HL-60/S4 treated with phorbol 12-myristate 13-acetate at 8.2 ng/mL for 4 days and 3 days (cell line): ENCODE data around the gene CARD19.

ENCODE experiments used
- in situ Hi-C: fragments of 300-500 bp; cut with MboI; formaldehyde crosslinking; loops from 2 replicates; pipeline ENCODE4 v1.15.0; 2022; ENCODE audit warnings: low sequenced_read_pairs

Gene CARD19

DNA sequence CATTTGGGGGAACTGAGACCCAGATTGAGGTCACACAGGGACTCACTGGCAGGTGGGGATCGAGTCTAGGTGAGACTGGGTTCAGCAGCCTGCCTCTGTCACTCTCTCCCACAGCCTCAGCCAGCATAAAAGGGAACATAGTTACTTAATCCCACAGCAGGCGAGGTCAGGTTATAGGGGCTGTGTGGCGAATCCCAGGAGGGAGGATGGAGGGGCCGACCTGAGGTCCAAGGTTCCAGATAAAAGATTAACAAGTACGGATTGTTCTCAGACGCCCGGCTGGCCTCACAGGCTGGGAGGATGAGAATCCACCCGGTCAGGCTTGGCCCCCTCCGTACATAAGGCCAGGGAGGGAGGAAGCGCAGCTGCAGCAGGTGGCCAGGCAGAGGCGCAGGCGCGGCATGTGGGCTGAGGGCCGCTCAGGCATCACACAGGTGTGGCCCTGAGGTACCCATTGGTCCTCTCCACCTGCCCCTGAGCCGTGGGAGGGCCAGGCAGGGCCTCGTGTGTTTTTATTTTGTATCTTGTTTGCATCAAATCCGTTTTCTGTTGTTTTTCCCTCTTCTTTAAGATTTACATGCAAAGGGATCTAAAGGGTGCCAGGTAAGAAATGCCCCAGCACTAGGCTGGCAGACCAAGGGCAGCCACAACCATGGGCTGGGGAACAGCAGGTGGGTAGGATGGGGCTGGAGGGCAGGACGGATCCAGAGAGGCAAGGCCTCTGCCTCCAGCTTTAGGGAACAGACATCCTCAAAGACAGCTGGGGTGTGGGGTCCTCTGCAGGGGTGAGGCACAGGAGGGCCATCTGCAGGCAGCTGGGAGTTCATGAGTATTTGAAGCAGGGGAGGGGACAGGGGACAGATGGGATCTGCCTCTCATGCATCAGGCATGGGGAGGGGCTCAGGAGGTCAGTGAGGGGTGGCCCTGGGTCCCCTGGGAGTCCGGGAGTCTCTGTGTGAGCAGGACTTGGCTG lies 33.9 kb upstream of the CARD19 start:
- in situ Hi-C loops: no loop called here

DNA sequence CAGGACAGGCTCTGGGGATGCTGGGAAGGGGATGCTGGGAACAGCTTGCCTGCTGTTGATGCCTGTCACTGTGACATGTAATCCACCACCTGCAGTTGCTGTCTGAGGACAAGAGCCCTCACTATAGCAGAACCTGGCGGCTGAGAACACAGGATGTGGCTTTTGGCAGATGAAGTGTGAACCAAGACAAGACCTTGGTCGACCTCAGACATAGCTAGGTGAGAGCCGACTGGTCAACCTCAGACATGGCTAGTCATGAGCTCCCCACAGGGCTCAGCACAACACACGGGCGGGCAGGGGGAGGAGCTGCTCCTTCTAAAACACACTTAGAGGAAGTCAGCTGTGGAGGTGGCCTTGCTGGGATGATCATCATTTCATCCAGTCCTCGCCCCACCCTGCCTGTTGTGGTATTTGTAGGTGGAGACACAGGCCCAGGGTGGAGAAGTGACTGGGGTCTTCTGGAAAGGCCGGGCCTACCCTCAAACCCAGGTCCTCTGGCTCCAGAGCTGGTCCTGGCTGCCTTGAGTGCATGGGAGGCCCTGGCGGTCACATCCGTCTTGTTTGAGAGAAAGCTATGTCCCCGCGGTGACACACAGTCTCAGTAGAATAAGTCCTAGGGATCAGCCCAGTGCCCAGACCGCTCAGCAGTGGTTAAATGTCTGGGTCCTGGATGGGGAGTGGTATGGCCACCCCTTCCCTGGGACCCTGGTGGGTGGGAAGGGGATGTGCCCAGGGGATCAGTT lies 31.5 kb upstream of the CARD19 start:
- in situ Hi-C loops: no loop called here

DNA sequence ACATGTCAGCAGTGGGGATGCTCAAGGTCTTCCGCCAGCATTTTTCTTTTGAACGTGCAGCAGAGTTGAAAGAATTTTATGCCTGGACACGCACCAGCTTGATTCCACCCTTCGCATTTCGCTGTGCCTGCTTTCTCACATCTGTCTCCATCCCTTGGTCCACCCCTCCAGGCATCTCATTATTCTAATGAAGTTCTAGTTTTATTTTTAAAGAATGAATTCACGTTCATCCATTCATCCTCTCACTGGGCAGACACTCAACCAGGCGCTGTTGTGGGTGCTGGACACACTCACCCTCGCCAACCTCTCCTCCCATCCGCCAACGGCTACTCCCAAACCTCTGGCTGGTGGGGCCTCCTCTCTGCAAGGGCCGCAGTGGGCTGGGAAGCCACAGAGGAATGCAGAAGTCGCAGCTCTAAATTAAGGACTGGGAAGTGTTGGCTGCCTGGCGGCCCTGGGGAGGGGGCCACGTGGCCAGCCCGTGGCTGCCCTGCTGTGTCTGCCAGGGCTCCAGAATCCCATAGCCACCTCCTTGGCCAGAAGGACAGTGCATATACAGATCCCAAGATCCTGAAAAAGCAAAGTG lies 30.8 kb upstream of the CARD19 start:
- in situ Hi-C loops: no loop called here

DNA sequence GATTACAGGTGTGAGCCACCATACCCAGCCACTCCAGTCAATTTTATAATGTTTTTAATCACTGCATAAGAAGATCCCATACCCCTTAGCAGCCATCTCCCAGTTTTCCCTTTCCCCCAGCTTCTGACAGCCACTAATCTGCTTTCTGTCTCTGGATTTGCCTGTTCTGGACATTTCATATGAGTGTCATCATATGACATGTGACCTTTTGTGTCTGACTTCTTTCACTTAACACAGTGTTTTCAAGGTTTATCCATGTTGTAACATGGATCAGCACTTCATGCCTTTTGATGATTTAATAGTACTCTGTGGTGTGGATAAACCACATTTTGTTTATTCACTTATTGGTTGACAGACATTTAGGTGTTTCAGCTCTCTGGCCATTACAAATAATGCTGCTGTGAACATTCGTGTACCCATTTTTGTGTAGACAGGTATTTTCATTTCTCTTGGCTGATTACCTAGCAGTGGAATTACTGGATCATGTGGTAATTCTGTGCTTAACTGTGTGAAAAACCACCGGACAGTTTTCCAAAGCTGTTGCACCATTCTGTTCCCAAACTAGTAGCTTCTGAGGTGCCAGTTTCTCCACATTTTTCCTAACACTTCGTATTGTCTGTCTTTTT lies 28.9 kb upstream of the CARD19 start:
- in situ Hi-C loops: no loop called here

DNA sequence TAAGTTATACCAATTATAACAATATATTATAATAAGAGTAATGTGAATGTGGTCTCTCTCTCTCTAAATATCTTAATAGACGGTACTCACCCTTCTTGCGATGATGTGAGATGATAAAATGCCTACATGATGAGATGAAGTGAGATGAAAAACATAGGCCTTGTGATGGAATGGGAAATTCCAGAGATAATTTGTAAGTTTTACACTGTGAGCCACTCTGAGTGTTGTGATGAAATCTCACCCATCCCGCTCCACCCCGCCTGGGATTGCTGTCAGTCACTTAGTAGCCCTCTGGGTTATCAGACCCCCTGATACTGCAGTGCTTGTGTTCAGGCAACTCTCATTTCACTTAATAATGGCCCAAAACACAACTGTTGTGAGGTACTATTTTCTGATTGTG lies 27.1 kb upstream of the CARD19 start:
- in situ Hi-C loops: no loop called here

DNA sequence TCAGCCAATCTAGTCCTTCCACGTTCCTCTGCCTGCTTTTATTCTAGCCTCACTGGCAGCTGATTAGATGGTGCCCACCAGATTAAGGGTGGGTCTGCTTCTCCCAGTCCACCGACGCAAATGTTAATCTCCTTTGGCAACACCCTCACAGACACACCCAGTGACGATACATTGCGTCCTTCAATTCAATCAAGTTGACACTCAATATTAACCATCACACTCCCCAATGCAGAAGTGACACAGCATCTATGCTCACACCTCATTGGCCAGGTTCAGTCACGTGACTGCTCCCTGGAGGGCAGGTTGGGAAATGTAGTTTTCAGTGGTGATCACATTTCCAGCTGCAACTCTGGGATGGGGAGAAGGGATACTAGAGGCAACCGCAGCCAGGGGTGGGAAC lies 24.6 kb upstream of the CARD19 start:
- in situ Hi-C loops: no loop called here

DNA sequence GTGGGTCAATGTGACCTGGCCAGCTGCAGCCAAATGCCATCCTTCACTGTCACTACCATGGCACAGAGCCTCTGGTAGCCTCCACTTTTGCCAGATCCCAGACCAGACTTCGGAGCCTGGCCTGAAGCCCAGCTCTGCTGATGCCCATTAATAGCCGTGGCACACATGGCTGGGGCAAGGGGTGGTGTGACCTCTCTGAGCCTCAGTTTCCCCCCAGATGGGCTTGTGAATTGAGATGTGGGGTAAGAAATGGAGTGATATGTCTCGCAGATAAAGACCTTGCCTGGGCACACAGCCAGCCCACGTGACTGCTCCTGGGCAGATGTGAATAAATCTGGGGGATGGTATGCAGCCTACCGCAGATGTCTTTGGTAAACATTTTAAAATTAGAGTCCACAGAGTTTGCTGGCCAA lies 23.6 kb upstream of the CARD19 start:
- in situ Hi-C loops: no loop called here

DNA sequence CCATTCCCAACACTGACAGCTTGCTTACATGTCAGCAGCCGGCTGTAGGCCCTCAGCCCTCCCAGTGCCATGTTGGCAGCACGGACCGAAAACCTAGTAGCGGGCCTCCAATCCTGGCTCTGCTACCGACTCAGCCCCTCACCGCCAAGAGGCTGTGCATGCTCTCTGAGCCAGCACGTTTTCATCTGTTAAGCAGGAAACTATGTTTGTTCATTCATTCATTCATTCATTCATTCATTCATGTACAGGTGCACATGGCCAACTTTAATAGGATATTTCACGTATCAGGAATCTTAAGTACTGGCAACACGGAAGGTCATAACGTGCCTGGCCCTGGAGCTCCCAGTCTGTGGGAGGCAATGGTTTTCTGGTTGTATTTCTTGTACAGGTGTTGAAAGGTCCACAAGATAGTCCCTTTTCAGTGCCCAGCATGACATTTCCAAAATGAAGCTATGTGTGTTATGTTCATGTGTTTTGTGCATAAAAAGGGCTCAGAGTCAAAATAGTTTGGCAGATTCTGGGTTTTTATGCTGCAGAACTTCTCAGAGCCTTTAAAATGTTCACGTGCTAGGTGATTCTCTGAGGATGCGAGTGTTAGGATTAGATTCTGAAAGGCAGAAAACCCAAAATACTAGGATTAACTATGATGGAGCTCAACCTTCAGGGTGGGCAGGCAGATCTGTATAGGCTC lies 19.8 kb upstream of the CARD19 start:
- in situ Hi-C loops: no loop called here

DNA sequence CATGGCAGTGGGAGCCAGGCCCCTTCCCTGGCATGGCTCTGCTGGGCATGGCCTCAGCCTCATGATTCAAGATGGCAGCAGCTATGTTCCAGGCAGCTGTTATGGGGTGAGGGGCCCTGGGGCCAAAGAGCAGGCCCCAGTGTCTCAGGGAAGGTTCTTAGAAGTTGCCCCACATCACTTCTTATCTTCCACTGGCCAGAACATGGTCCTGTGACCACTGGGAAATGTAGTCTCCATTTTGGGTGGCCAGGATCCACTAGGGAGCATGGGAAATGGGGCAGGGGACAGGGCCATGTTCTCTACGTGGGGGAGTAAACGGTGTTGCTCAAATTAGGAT lies 19.3 kb upstream of the CARD19 start:
- in situ Hi-C loops: no loop called here

DNA sequence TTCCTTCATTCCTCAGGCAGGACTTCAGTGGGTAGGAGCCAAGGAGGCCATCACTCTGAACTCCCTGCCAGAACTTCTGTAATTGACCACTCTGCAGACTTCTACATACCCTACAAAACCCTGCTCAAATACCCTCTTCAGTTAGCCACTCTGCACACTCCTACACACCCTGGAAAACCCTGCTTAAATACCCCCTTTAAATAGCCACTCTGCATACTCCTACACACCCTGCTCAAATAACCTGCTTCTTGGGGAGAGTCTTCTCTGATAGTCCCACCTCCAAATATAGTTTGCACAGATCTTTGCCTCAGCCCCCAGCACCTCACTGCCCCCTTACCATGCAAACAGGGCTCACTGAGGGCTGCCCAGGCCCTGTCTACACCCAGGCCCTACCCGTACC lies 18.6 kb upstream of the CARD19 start:
- in situ Hi-C loops: no loop called here

DNA sequence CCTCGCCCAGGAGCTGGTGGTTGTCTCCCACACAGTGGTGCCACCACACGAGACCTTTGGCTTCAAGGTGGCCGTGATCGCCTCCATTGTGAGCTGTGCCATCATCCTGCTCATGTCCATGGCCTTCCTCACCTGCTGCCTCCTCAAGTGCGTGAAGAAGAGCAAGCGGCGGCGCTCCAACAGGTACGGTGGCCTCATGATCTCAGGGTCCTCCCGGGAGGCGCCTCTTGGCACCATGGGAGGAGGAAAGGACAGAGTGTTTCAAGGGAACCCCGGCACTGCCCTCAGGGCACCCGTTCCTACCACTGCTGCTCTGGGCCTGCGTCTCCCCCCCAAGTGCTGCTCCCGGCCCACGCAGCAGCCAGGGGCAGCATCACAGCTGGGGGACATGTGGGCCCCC lies 18.2 kb upstream of the CARD19 start:
- in situ Hi-C loops: no loop called here

DNA sequence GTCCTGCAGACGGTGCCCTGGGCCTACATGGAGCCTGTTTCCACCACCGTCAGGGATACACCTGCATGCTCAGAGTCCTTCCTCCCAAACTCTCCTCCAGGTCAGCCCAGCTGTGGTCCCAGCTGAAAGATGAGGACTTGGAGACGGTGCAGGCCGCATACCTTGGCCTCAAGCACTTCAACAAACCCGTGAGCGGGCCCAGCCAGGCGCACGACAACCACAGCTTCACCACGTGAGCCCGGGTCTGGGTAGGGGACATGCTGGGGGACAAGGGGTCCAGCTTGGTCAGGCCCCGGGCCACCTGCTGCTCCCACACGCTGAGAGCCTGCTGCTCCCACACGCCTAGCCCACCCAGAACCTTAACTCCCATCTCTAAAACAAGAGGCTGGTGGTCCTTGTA lies 16.6 kb upstream of the CARD19 start:
- in situ Hi-C loops: no loop called here

DNA sequence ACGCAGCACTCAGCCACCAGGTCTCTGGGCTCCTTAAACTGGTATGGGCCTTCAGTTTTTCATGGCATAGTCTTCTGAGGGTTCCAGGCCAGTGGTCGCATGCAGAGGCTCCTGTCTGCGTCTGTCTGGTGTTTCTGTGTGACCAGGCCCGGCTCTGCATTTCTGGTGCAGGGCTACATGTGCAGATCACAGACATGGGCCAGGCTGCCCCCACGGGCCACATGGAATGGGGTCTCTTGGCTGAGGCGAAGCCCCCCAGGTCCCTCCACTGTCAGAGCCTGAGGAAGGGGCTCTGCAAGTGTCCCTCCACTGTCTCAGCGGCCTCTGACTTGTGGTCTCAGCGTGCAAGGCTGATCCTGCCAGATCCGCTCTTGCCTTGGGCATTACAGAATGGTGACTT lies 15.6 kb upstream of the CARD19 start:
- in situ Hi-C loops: no loop called here

DNA sequence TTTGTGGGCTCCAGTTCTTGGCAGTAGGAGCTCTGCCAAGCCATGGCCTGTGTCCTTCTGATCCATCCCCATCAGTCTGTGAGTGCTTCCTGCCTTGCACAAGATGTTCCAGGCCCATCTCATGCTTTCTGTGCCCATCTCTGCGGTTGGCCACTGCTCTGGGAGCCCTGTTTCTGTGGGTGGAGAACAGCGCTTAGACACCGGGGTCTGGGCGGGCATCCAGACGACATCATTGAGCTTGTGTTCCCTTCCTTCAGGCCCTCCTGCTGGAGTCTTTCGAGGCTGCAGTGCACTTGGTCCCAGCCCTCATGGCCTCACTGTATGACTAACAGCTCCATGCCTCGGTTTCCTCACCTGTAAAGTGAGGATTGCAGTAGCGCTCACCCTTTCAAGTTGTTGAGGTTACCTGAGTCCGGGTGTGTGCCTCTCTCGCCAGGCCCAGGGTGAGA lies 14.9 kb upstream of the CARD19 start:
- in situ Hi-C loops: no loop called here

DNA sequence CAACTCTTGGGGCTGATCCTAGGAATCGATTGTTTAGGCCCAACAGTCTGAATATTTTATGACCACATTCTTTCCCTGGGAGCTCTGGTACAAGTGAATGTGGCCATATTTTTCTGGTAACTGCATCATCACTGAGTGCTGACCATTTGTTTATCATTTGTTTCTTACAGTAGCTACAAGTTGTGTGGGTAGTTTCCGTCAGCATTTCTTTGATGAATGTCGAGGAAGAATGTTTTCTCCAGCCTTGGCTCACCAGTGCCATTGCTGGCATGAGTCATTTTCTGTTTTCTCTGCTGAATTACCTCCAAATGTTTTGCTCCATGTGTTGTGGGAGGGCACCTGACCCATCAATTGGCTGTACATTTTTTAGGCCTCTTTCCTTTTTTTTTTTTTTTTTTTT lies 14.1 kb upstream of the CARD19 start:
- in situ Hi-C loops: no loop called here

DNA sequence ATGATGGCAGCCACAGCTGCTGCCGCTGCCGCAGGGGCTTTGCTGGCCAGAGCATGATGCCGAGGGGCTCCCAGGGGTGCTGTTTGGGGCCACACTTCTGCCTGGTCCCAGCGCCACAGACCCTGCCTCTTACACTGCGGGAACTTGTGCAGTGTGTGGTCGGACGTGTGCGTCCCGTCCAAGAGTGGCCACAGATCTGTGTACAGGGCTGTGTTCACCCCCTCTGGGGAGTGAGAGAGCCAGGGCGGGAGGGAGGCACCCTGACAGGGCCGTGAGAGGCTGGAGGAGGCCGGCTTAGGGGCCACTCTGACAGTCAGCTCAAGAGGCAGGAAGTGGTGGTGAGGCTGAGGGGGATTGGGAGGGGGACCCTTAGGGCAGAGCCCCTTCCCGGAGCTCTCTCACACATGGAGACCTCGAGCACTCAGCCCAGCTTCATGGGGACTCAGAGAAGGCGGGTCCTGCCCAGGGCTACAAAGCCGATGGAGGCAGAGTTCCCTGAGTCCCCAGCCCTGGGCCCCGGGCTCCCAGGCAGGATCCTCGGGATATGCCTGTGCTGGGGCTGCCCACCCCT lies 13.1 kb upstream of the CARD19 start:
- in situ Hi-C loops: no loop called here

DNA sequence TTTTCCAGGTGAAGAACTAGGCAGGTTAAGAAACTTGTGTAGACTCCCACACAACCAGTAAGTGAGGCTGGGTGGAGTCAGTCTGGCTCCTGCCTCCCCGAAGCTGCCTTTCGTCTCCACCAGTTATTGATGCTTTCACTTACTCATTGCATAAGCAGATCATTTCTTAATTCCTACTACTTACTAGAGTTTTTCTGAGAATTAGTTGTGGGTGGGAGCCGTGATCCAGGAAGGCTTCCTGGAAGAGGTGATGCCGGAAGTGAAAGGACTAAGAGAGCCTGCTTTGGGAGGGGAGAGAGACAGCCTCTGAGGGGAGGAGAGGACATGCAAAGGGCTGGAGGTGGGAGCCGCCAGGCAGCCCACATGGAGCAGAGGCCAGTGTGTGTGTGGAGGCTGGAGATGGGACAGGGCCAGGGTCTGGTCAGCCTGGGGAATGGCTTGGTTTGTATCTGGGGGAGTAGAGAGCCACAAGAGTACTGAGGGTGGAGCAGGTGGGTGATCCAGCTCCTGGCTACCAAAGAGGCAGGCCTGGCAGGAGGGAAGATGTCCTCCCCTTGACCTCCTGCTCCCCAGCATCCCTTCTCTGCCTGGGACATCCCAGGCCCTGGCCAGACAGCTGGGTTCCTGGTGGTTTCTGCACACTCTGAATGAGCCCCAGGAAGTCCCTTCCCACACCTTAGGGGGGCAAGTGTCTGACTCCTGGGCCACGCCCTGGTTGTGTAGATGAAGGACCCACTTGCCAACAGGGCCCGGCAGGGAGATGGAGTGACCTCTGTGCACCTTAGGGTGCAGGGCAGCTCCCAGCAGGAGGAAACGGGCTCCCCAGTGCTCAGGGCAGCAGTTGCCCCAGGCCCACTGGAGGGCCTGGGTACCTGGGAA lies 12.2 kb upstream of the CARD19 start:
- in situ Hi-C loops: no loop called here

DNA sequence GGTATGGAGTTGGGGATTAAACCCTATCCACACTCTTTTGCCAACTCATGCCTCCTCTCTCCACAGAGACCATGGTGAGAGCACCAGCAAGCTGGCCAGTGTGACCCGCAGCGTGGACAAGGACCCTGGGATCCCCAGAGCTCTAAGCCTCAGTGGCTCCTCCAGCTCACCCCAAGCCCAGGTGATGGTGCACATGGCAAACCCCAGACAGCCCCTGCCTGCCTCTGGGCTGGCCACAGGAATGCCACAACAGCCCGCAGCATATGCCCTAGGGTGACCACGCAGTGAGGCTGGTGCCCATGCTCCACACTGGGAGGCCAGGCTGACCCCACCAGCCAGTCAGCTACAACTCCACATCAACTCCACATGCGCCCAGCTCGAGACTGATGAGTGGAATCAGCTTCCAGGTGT lies 11.5 kb upstream of the CARD19 start:
- in situ Hi-C loops: no loop called here

DNA sequence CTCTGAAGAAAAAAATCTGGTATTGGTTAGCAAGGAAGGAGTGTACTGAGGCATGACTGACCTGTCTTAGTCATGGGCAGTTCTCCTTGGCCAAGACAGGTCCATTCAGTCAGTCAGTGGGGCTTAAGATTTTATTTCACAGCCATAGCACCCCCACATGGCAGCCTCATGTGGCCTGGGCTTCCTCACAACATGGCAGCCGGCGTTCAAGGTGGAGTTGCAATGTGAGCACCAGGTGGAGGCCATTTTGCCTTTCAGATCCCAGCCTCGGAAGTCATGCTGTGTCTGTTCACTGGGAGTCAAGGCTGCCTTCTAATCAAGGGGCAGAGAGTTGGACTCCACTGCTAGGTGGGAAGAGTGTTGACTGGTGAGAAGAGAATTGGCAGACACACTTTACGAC lies 10.3 kb upstream of the CARD19 start:
- in situ Hi-C loops: no loop called here
